Ovary (tissue), 9 donors: Measurements from ENCODE around the gene JARID2. TPM values are rescaled to one million over a fixed set of nuclear protein-coding genes. Genes with fewer than 3 reads are reported as not detected.

Experiments
- DNase-seq, 5 donors: peaks; one replicate each; pipeline ENCODE4 v3.0.0-alpha.2; 2019 to 2020
- H3K27ac ChIP-seq, 2 donors: fragments of 200-600 bp; one replicate each; pipeline versions ENCODE4 v1.5.1 to v1.8.0; 2019 to 2022
- H3K27me3 ChIP-seq: fragments of 200-600 bp; one replicate; pipeline ENCODE4 v1.8.0; 2022
- H3K36me3 ChIP-seq: fragments of 200-600 bp; sonication (generic); one replicate; pipeline ENCODE4 v1.5.1; 2019
- H3K4me1 ChIP-seq: one replicate; pipeline ENCODE4 v1.8.1; 2013; ENCODE audit warnings: mild to moderate bottlenecking, moderate library complexity; ENCODE audit not compliant: insufficient read depth
- H3K4me3 ChIP-seq: fragments of 200-600 bp; sonication (generic); one replicate; pipeline ENCODE4 v1.5.1; 2017
- H3K9me3 ChIP-seq, 2 donors: fragments of 200-600 bp in 1 of 2; sonication (generic) in 1 of 2; one replicate each; pipeline versions ENCODE4 v1.5.1 to v1.8.1; 2013 to 2019; ENCODE audit warnings: mild to moderate bottlenecking in 1 of 2, moderate library complexity in 1 of 2
- EP300 ChIP-seq: sonication (generic); formaldehyde crosslinking; IDR thresholded peaks from one replicate; pipeline ENCODE4 v1.6.1; 2017; ENCODE audit warnings: antibody characterized with exemption
- POLR2A ChIP-seq: fragments of 450-650 bp; IDR thresholded peaks from one replicate; pipeline ENCODE4 v1.6.1; 2017; ENCODE audit warnings: antibody characterized with exemption, mild to moderate bottlenecking, moderate library complexity
- WGBS, 3 donors: extraction: QIAGEN DNeasy Blood & Tissue Kit in 1 of 3; methylation state at CpG; one replicate each; pipeline versions ENCODE4 v1.1.5 to v1.1.7; 2013 to 2017; 5-methylcytosine and 5-hydroxymethylcytosine counted together
- intact Hi-C, 4 donors: fragments of 100-400 bp; cut with DNase I; formaldehyde crosslinking; loops; one replicate each; pipeline versions ENCODE4 v1.11.0 to v1.15.1; 2022 to 2023
- polyA plus RNA-seq, 2 donors: library from polyadenylated mRNA; stranded (reverse); fragments of 200-250 nt in 1 of 2; fragments of 350-450 nt in 1 of 2; fragmentation: Illumina TruSeq in 1 of 2; extraction: RNeasy Lipid Tissue Mini Kit (QIAGEN cat#74804) in 1 of 2; gene quantifications; one replicate each; pipeline ENCODE4 v1.2.3, GENCODE V29; 2013 to 2014
- total RNA-seq, 7 donors: library from RNA; depleted of rRNA in 2 of 7; stranded (reverse); fragments of >200 nt in 2 of 7; fragmentation: NEBNext Ultra II Directional in 3 of 7; extraction: Animal tissue kit (Norgen Biotek cat#: 25700) in 3 of 7; gene quantifications; one replicate each; pipeline versions ENCODE4 v1.1.0 to v1.2.4, GENCODE V29; 2016 to 2023
- TF ChIP-seq, protein P1 (sequence below), 3 donors: fragments of 450-650 bp in 2 of 3; fragments of 200-600 bp in 1 of 3; IDR thresholded peaks; one replicate each; pipeline versions ENCODE4 v1.5.1 to v1.8.0; 2016 to 2022; ENCODE audit warnings: antibody characterized with exemption in 3 of 3, mild to moderate bottlenecking in 1 of 3
- donor health status: DM: no; HTN: no; CAD: no; lungs with moderate emphysema.
- donor health status: DM: no; HTN: no; CAD: no.
- donor health status: Bipolar disorder and iron deficiency.
- donor health status: DM: yes; HTN: yes; CAD: no.
- donor health status: DM: no; HTN: no; CAD: no.
- donor health status: DM: yes; HTN: yes; CAD: no.

JARID2 gene
- total and polyA plus RNA-seq, 9 donors, result 4.5 to 17.4 (median 8.7) TPM

GRCh38 chr6:15426901-15427300 is 181.0 kb downstream of the JARID2 start:
- Histone ChIP-seq H3K36me3 (no peaks in the 10 kb centered on the region), H3K4me3 (no peak overlapping the region), H3K27me3 (no peaks in the 10 kb centered on the region), H3K4me1 (peaks cover 12% of the 10 kb centered on the region), H3K27ac (no peak overlapping the region), H3K9me3 (no peaks in the 10 kb centered on the region)
- intact Hi-C loops, result no loop called here
- TF ChIP-seq EP300, result no peak
- TF ChIP-seq, protein P1, sequence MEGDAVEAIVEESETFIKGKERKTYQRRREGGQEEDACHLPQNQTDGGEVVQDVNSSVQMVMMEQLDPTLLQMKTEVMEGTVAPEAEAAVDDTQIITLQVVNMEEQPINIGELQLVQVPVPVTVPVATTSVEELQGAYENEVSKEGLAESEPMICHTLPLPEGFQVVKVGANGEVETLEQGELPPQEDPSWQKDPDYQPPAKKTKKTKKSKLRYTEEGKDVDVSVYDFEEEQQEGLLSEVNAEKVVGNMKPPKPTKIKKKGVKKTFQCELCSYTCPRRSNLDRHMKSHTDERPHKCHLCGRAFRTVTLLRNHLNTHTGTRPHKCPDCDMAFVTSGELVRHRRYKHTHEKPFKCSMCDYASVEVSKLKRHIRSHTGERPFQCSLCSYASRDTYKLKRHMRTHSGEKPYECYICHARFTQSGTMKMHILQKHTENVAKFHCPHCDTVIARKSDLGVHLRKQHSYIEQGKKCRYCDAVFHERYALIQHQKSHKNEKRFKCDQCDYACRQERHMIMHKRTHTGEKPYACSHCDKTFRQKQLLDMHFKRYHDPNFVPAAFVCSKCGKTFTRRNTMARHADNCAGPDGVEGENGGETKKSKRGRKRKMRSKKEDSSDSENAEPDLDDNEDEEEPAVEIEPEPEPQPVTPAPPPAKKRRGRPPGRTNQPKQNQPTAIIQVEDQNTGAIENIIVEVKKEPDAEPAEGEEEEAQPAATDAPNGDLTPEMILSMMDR (IDR thresholded peaks at IDR 0.05), result no peak
- no peak for TF ChIP-seq POLR2A
- 89 to 95% (median 90%) methylated on average over 3 of the region's 3 CpGs for WGBS, 3 donors
- DNase-seq, result no peak

GRCh38 chr6:15427331-15428070 is 181.6 kb downstream of the JARID2 start:
- H3K4me3 ChIP-seq, result no peak overlapping the region

GRCh38 chr6:15429141-15430110 is 183.6 kb downstream of the JARID2 start:
- H3K4me1 ChIP-seq, result peaks cover 16% of the 10 kb centered on the region
- no peaks in the 10 kb centered on the region for H3K36me3 ChIP-seq
- DNase-seq, result no peak

More at GRCh38 chr6:15427331-15428070, 181.6 kb downstream of the JARID2 start:
- no peaks in the 10 kb centered on the region for H3K9me3 ChIP-seq
- no peaks in the 10 kb centered on the region for H3K36me3 ChIP-seq
- no peaks in the 10 kb centered on the region for H3K27me3 ChIP-seq
- no peak overlapping the region for H3K27ac ChIP-seq
- H3K4me1 ChIP-seq, result peaks cover 13% of the 10 kb centered on the region
- 72 to 78% (median 77%) methylated on average over 5 of the region's 5 CpGs for WGBS, 3 donors
- intact Hi-C loops, result no loop called here
- TF ChIP-seq, protein P1 (IDR thresholded peaks at IDR 0.05), result no peak
- TF ChIP-seq POLR2A (no peak), EP300 (no peak)
- DNase-seq, result no peak

GRCh38 chr6:15430186-15430585 is 184.3 kb downstream of the JARID2 start:
- Histone ChIP-seq H3K9me3 (no peaks in the 10 kb centered on the region), H3K27ac (no peak overlapping the region), H3K36me3 (no peaks in the 10 kb centered on the region), H3K4me3 (no peak overlapping the region), H3K27me3 (no peaks in the 10 kb centered on the region), H3K4me1 (peaks cover 16% of the 10 kb centered on the region)
- 29 to 42% (median 36%) methylated on average over 2 of the region's 2 CpGs for WGBS, 3 donors
- intact Hi-C loops, result no loop called here
- no peak for DNase-seq
- TF ChIP-seq, protein P1 (IDR thresholded peaks at IDR 0.05), result no peak
- TF ChIP-seq EP300 (no peak), POLR2A (no peak)

More at GRCh38 chr6:15429141-15430110, 183.6 kb downstream of the JARID2 start:
- 72 to 76% (median 74%) methylated on average over 12 of the region's 12 CpGs for WGBS, 3 donors
- Histone ChIP-seq H3K4me3 (no peak overlapping the region), H3K27me3 (no peaks in the 10 kb centered on the region), H3K27ac (no peak overlapping the region), H3K9me3 (no peaks in the 10 kb centered on the region)
- TF ChIP-seq, protein P1 (IDR thresholded peaks at IDR 0.05), result no peak
- TF ChIP-seq POLR2A, result no peak
- no peak for TF ChIP-seq EP300
- intact Hi-C loops, result no loop called here
